NCI-H460 (cell line): ENCODE results near the gene ARHGEF12. TPM values are rescaled to one million over a fixed set of nuclear protein-coding genes. Genes with fewer than 3 reads are reported as not detected.

ENCODE experiments used
- DNase-seq: peaks from one replicate; pipeline ENCODE4 v3.0.0-alpha.2; 2016; ENCODE audit warnings: low read depth; ENCODE audit errors: extremely low read depth
- polyA plus RNA-seq: library from polyadenylated mRNA; depleted of rRNA; stranded (reverse); fragments of >200 nt; gene quantifications from 2 replicates; pipeline ENCODE4 v1.2.3, GENCODE V29; 2014; cell fraction: nucleus; rRNA removed
- total RNA-seq: library from RNA; depleted of rRNA; stranded (reverse); fragments of >200 nt; shearing (Covaris generic); gene quantifications from 2 replicates; pipeline ENCODE4 v1.2.3, GENCODE V29; 2014; rRNA removed

ARHGEF12 gene, protein sequence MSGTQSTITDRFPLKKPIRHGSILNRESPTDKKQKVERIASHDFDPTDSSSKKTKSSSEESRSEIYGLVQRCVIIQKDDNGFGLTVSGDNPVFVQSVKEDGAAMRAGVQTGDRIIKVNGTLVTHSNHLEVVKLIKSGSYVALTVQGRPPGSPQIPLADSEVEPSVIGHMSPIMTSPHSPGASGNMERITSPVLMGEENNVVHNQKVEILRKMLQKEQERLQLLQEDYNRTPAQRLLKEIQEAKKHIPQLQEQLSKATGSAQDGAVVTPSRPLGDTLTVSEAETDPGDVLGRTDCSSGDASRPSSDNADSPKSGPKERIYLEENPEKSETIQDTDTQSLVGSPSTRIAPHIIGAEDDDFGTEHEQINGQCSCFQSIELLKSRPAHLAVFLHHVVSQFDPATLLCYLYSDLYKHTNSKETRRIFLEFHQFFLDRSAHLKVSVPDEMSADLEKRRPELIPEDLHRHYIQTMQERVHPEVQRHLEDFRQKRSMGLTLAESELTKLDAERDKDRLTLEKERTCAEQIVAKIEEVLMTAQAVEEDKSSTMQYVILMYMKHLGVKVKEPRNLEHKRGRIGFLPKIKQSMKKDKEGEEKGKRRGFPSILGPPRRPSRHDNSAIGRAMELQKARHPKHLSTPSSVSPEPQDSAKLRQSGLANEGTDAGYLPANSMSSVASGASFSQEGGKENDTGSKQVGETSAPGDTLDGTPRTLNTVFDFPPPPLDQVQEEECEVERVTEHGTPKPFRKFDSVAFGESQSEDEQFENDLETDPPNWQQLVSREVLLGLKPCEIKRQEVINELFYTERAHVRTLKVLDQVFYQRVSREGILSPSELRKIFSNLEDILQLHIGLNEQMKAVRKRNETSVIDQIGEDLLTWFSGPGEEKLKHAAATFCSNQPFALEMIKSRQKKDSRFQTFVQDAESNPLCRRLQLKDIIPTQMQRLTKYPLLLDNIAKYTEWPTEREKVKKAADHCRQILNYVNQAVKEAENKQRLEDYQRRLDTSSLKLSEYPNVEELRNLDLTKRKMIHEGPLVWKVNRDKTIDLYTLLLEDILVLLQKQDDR (N-terminal part only)
- total RNA-seq = 30.4 and 34.6 TPM in 2 replicates
- polyA plus RNA-seq = 11.7 and 19.6 TPM in 2 replicates

DNA sequence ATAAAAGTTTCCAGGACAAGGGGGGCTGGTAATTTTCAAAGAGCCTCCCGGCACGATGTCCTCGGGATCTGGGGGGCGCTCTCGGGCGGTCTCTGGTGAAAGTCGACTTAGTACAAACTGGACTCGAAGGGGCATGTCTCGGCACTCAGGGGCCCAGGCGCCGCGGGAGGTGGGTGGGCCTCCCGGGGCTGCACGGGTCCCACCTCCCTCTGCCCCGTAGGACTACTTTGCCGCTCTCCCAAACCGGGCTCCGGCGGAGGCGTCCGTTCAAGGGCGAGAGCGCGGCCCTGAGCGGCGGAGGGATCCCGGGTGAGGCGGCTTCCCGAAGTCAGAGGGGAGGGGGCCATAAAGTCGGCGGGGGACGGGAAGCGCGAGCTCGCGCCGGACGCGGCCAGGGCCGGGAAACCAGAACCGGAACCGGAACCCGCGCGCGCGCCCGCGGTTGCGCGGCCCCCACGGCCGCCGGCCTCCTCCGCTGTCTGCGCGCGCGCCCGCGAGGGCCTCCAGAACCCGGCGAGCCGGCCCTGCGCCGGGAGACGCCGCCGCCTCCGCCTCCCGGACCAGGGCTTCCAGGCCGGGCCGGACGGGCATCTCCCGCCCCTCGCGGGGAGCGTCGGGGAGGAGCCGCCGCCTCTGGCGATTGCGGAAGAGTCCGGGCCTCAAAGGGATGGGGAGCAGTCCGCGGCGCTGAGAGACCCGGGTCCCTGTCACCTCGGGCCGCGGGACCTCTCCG is at the start of gene ARHGEF12:
TSS of gene ARHGEF12 (plus strand) at position 506 of the 733 bp plus-strand sequence. CDS start 831 bp downstream, outside the sequence.
- peak; percentile 89 for DNase-seq

DNA sequence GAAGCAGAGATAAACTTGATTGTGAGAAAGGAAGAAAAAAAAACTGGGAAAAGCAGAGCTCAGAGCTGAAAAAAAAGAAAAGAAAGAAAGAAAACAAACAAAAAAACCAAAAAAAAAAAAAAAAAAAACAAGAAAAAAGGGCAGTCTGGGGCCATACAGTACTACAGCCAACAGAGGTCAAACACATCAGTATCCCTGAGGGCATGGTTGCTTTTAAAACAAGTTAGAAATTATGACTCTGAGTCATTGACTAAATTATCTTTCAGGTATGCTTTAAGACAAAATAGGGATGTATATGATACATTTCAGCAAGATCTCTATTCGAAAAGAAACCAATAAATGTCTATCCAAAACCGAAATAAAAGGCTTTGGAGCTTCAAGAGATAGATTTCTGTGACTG is 48.2 kb upstream of the ARHGEF12 start:
- no peak for DNase-seq

DNA sequence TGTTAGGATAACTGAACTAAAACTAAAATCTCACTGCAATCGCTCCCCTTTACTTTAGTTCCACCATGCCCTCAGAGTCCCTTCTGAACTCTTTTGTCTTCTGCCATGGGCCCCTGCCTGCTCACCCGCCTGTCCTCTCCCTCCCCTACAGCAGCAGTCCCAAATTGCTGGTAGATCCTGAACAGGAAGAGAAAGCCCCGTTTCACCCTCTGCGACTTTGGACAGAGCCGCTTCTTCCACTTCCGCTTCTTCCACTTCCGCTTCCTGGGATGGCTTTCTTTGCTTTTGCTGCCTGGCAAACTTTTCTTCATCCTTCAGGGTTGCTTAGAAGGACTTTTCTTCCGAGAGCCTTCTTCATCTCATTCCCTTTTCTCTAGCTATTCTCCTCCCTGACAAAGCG is 46.8 kb upstream of the ARHGEF12 start:
- no peak for DNase-seq

- no peak for DNase-seq
Measured at GRCh38 chr11:120290956-120291355, 45.3 kb upstream of the ARHGEF12 start.

DNA sequence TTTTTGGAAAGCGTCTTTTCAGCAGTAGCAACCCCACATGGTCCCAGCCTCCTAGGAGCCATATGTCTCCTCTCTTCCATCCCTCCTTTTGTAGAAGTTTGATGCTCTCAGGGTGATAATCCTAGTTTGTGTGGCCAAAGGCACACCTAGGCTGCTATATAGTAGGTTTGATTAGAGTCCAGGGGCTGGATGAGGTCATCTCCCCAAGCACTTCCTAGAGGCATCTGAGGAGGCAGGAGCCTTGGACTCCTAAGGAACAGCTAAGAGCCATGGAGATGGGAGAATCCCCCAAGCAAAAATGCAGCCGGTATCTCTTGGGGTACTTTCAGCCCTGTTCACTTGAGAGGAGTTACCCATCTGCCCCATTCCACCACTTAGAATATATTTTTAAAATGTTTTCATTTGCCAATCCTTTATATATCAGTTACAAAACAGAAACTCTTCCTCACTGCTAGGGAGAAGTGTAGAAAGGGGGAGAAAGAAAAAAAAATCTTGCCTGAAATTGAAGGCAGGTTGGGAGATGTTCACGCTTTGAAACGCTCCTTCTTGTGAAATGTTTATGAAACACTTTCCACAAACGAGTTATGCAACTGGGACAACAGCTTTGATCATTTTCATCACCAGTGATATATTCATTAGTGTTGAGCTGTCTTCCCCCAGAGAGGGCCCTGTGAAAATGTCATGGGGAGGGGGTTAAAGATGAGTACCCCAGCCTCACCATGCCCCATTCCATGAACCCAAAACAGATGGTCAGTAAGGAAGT is 43.0 kb upstream of the ARHGEF12 start:
- DNase-seq = no peak

DNA sequence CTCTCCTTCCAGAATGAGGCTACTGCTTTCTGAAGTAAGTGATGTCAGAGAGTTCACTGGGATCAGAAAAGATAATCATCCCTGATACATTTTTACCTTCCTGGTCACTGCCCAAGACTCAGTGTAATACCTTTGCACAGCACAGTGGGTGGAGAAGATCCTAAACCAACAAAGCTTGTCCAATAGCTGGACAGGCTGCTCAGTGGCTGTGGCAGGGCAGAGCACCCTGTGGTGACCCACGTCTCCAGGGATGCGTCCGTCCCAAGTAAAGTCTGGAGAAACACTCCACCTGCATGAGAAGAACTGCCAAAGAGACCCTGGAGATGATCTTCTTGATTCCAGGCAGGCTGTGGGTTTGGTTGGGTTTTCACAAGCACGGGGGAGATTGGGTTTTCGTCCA is 42.1 kb upstream of the ARHGEF12 start:
- DNase-seq = no peak

- DNase-seq = no peak
Measured at GRCh38 chr11:120295099-120295498, 41.1 kb upstream of the ARHGEF12 start.

- no peak for DNase-seq
Measured at GRCh38 chr11:120296554-120296953, 39.7 kb upstream of the ARHGEF12 start.

- DNase-seq = no peak
Measured at GRCh38 chr11:120298461-120298860, 37.8 kb upstream of the ARHGEF12 start.

- DNase-seq = no peak
Measured at GRCh38 chr11:120302001-120302805, 34.0 kb upstream of the ARHGEF12 start.

- DNase-seq = no peak
Measured at GRCh38 chr11:120303004-120303637, 33.1 kb upstream of the ARHGEF12 start.

DNA sequence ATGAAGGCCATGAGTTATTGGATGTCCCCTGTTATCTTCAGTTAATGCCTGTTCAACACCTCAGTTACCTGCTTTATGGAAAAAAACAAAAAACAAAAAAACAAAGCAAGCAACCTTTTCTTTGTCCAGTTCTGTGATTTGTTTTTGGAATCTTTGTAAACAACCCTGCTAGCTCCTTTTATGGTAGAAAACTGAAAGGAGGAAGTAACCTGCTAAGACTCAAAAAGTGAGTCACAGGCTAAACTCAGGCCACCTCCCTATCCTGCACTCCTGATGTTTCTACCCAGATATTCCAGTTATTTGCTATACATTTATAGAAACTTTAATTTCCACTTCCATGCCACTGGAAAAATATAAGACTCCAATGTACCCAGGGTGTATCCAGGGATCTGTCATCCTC is 31.7 kb upstream of the ARHGEF12 start:
- DNase-seq = no peak

DNA sequence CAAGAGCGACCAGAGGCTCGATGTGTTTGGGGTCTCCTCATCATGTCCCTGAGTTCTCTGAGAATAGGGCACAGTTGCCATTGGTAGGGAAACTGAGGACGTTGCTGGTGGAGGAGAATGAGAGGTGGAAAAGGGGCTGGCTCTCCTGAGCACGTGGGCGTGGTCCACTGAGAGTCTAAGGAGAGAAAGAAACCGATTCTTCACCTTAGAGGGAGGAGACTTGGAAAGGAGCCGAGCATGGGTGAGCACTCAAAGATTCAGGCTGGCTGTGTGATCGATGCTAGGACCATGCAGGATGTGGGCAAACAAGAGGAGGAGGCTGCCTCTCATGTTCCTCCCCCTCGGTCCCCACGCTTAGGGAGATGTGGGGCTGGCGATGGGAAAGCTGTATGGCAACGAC is 30.9 kb upstream of the ARHGEF12 start:
- no peak for DNase-seq

DNA sequence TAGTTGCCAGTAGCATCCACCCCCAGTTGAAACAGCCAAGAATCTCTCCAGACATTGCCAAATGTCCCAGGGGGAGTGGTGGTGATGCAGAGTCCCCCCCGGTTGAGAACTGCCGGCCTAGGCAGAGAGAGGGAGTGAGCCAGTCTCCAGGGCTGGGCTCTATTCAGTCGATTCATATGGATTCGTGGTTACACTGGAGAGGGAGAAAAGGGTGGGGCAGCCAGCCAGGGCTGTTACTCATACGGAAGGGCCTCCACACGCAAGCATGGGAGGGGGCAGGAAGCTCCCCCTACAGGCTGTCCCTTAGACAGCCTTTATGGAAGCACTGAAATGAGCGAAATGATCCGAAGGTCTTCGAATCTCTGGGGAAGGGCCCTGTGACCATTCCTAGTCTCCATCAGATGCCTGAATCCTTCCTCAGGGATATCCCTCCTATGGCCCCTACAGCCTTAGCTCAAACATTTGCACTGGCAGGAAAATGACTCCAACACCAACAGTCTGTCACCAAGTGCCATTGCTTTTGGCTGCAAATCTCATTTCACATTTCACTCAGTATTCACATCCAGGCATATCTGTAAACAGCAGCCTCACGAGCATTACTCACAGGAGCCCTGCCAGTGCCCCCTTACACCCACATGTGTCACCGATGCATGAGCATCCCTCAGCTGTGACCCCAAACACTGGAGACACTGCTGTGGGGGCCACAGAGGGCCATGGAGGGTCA is 29.5 kb upstream of the ARHGEF12 start:
- peak; percentile 39 for DNase-seq

- no peak for DNase-seq
Measured at GRCh38 chr11:120307476-120307875, 28.7 kb upstream of the ARHGEF12 start.

DNA sequence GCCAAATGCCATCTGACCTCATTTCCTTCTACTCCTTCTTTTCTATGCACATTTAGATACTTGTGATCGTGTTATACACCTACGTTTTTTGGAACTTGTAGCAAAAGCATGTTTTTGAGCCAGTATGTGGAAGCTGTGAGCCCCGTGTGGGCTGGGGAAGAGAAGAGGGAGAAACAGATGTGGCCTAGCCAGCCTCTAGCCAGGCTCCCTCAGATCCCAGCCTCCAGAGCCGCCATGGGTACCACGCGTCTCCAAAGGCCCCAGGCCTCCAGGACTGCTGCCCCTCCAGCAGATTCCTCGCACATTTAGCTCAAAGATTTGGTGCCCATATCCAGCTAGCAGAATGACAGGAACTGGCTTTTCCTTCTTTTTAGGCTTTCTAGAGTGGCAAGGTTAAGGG is 28.1 kb upstream of the ARHGEF12 start:
- DNase-seq = no peak

- no peak for DNase-seq
Measured at GRCh38 chr11:120310870-120311269, 25.3 kb upstream of the ARHGEF12 start.

DNA sequence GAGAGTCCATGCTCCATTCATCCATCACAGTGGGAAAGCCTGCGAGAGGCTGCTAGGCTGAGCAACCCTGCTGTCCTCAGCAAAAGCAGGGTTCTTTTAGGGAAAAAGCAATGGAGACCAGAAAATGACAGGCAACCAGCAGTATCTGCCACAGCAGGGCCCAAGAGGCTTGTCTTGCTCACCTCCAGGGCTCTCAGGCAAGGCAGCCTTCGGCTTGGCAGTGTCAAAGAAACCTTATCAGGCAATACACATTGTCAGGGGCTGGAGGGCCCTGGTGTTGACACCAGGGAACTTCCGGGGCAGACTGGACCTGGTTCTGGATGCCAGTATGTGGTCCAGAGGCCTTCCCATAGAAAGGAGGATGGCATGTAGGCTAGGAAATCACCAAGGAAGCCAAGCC is 21.4 kb upstream of the ARHGEF12 start:
- no peak for DNase-seq
